Lower lobe of right lung (tissue), 2 donors: ENCODE data around the gene CFAP54. TPM values are rescaled to one million over a fixed set of nuclear protein-coding genes. Genes with fewer than 3 reads are reported as not detected.
"Not testable (repeated sequence)": the region's sequence is repeated elsewhere in the genome, so short reads cannot be mapped to it uniquely, and the experiment has no call there.

Source experiments
- ATAC-seq, 2 donors: fragments of 200-7000 bp; cut with Tn5 transposase; one replicate each; pipeline ENCODE4 v1.9.1; 2020 to 2022; ENCODE audit warnings: mild to moderate bottlenecking in 2 of 2, moderate library complexity in 2 of 2
- DNase-seq: peaks from one replicate; pipeline ENCODE4 v3.0.0-alpha.2; 2020
- H3K27ac ChIP-seq: fragments of 200-600 bp; one replicate; pipeline ENCODE4 v1.8.0; 2022
- H3K27me3 ChIP-seq: fragments of 200-600 bp; one replicate; pipeline ENCODE4 v1.8.0; 2022; ENCODE audit warnings: low read depth
- H3K36me3 ChIP-seq: fragments of 200-600 bp; one replicate; pipeline ENCODE4 v1.8.0; 2022; ENCODE audit warnings: mild to moderate bottlenecking
- H3K4me1 ChIP-seq: fragments of 200-600 bp; one replicate; pipeline ENCODE4 v1.8.0; 2022
- H3K4me3 ChIP-seq: fragments of 200-600 bp; one replicate; pipeline ENCODE4 v1.8.0; 2022; ENCODE audit warnings: mild to moderate bottlenecking
- H3K9me3 ChIP-seq: fragments of 200-600 bp; one replicate; pipeline ENCODE4 v1.8.0; 2022
- CTCF ChIP-seq: fragments of 200-600 bp; IDR thresholded peaks from one replicate; pipeline ENCODE4 v1.8.0; 2022; ENCODE audit warnings: antibody characterized with exemption, mild to moderate bottlenecking
- intact Hi-C: fragments of 100-400 bp; cut with DNase I; formaldehyde crosslinking; loops from one replicate; pipeline ENCODE4 v1.11.0; 2022
- total RNA-seq: library from RNA; stranded (reverse); fragmentation: NEBNext Ultra II Directional; extraction: Animal tissue kit (Norgen Biotek cat#: 25700); gene quantifications from one replicate; pipeline ENCODE4 v1.2.1, GENCODE V29; 2021
- donor health status: DM: no; HTN: yes; CAD: no; lungs with severe emphysema.

Gene CFAP54
- total RNA-seq, 1 donor from 2014 or later, result 7.9 TPM

GRCh38 chr12:96482086-96482485 lies 7.3 kb upstream of the CFAP54 start:
- Histone ChIP-seq H3K27ac (no peak overlapping the region), H3K4me3 (no peak overlapping the region), H3K36me3 (no peaks in the 10 kb centered on the region), H3K4me1 (peaks cover 6% of the 10 kb centered on the region), H3K27me3 (no peaks in the 10 kb centered on the region), H3K9me3 (no peaks in the 10 kb centered on the region)
- intact Hi-C loops, result no loop called here
- ATAC-seq (no peak), DNase-seq (no peak)
- no peak for TF ChIP-seq CTCF

- Histone ChIP-seq H3K36me3 (no peaks in the 10 kb centered on the region), H3K4me1 (peaks cover 6% of the 10 kb centered on the region), H3K27me3 (no peaks in the 10 kb centered on the region), H3K4me3 (no peak overlapping the region), H3K9me3 (no peaks in the 10 kb centered on the region), H3K27ac (no peak overlapping the region)
- intact Hi-C loops, result no loop called here
- no peak for ATAC-seq
- DNase-seq, result no peak
- TF ChIP-seq CTCF, result no peak
Measured at GRCh38 chr12:96483116-96483515, 6.3 kb upstream of the CFAP54 start.

DNA sequence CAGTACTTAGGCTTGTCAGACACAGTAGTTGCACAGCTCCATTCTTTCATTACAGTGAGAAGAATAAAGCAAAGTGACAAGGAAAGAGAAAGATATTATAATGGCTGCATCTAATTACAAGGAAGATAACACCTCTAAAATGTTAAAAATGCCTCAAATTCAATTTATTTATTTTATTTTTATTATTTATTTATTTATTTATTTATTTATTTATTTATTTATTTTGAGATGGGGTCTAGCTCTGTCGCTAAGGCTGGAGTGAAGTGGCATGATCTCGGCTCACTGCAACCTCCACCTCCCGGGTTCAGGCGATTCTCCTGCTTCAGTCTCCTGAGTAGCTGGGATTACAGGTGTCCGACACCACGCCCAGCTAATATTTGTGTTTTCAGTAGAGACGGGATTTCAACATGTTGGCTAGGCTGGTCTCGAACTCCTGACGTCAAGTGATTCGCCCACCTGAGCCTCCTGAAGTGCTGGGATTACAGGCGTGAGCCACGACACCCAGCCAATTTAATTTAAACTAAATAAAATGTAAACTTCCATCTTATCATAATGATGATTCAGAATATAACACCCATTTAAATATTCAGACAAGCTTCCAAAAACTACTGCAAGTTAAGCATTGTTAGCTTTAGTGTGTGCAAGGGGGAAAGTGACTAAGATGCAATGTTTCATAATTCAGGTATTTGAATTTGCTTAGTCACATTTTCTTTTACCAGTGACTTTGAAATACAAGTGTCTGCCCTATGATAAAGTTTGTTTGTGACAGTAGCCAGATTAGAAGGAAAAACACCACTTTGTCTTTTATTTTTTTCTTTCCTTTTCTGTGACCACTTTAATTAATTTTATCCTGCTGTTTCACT lies 2.4 kb upstream of the CFAP54 start:
- intact Hi-C loops, result no loop called here
- no peak overlapping the region for H3K27ac ChIP-seq

GRCh38 chr12:96487634-96488033 lies 1.7 kb upstream of the CFAP54 start:
- intact Hi-C loops, result no loop called here
- Histone ChIP-seq H3K4me1 (peaks cover 17% of the 10 kb centered on the region), H3K27ac (no peak overlapping the region), H3K9me3 (no peaks in the 10 kb centered on the region), H3K27me3 (no peaks in the 10 kb centered on the region), H3K4me3 (no peak overlapping the region), H3K36me3 (no peaks in the 10 kb centered on the region)
- ATAC-seq (no peak), DNase-seq (no peak)
- TF ChIP-seq CTCF, result no peak

More for the DNA sequence above, 2.4 kb upstream of the CFAP54 start:
- no peak for TF ChIP-seq CTCF
- no peaks in the 10 kb centered on the region for H3K27me3 ChIP-seq
- peaks cover 17% of the 10 kb centered on the region for H3K4me1 ChIP-seq
- H3K4me3 ChIP-seq, result no peak overlapping the region
- ATAC-seq, result no peak
- no peaks in the 10 kb centered on the region for H3K9me3 ChIP-seq
- no peaks in the 10 kb centered on the region for H3K36me3 ChIP-seq
- no peak for DNase-seq

DNA sequence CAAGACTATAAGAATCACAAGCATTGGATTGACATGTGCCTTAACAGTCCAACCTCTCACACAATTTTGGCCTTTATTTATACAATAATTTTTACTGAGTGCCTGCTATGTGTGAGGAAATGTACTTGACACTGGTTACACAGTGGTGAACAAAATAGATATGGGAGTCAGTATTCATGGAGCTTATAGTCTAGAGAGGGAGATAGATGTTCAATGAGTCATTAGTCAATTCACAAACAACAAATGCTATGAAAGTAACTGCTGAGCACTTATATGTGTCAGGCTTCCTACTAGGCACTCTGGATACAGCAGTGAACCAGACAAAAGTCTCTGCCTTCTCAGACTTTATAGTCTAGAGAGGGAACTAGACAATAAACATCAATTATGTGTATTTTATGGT lies 3.7 kb downstream of the CFAP54 start:
- no peak for ATAC-seq
- intact Hi-C loops, result no loop called here

DNA sequence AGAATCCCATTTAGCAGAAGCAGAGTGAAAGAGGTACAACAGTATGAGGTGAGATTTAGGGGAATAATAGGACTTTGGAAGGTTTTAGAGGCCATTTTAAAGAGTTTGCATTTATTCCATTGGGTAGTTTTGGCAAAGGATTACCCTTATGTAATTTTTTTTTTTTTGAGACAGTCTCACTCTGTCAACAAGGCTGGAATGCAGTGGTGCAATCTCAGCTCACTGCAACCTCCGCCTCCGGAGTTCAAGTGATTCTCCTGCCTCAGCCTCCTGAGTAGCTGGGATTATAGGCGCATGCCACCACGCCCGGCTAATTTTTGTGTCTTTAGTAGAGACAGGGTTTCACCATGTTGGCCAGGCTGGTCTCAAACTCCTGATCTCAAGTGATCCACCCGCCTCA lies 4.8 kb downstream of the CFAP54 start:
- intact Hi-C loops, DNase-seq, H3K27ac ChIP-seq, ATAC-seq, H3K36me3 ChIP-seq, H3K27me3 ChIP-seq, H3K4me1 ChIP-seq, H3K4me3 ChIP-seq, H3K9me3 ChIP-seq: not testable (repeated sequence)

More for the DNA sequence above, 3.7 kb downstream of the CFAP54 start:
- Histone ChIP-seq H3K27ac (no peak overlapping the region), H3K4me3 (no peak overlapping the region), H3K4me1 (peaks cover 11% of the 10 kb centered on the region), H3K9me3 (no peaks in the 10 kb centered on the region), H3K36me3 (no peaks in the 10 kb centered on the region), H3K27me3 (no peaks in the 10 kb centered on the region)
- TF ChIP-seq CTCF, result no peak
- DNase-seq, result no peak
